CD1c-positive myeloid dendritic cell (primary cell): ENCODE measurements around the gene AK9.
A peak's percentile ranks its signal among the peaks of the same experiment; 100 is the strongest.
"Not testable (repeated sequence)": the region's sequence is repeated elsewhere in the genome, so short reads cannot be mapped to it uniquely, and the experiment has no call there.

Experiments
- DNase-seq: peaks from one replicate; pipeline ENCODE4 v3.0.0-alpha.2; 2016; ENCODE audit errors: extremely low spot score

The AK9 gene

DNA sequence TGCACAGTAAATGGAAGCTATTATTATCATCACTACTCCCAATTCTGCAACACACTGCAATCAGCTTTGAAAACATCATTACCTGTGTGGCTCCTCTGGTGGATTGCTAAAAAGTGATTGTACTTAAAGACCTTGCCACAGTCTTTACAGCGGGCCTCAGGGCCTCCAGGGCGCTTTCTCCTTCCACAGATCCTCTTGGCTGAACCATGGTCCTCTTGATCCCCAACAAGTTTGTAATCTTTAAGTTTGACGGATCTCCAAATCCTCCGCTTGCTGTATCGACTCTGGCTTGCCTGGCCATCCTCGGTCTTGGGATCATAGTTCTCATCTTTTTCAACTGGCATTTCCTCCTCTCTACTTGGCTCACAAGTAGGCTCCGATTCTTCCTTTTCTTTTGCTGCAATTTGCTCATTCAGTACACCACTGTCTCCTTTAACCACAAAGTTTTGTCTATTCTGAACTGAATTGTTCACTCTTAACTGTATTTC lies 210.0 kb downstream of the AK9 start:
- no peak for DNase-seq

DNA sequence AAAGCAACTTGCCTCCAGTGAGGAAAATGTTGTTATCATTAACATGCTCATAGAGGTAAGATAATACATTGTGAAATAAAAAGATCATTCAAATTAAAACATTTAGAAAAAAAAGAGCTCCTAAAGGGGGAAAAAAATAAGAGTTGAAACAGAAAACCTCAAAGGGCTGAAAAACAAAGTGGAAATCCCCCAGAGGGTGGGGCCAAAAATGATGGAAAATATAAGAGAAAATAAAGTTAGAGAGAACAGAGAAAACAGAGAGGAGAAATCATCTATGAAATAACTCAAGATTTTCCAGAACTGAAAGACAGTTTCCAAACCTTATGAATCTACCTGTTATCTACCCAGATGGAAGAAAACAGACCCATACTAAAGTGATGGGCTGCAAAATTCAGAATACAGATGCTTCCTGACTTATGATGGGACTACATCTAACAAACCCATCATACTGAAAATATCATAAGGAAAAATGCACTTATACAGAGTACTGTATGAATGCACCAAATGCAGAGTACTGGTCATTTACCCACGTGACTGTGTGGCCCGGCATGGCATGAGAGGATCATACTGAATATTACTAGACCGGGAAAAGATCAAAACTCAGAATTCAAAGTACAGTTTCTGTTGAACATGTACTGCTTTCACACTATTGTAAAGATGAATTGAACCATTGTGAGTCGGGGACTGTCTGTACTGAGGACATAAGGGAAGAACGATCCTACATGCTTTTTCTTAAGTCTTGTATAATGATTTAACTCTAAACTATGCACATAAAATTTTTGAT lies 212.0 kb downstream of the AK9 start:
- DNase-seq: no peak

DNA sequence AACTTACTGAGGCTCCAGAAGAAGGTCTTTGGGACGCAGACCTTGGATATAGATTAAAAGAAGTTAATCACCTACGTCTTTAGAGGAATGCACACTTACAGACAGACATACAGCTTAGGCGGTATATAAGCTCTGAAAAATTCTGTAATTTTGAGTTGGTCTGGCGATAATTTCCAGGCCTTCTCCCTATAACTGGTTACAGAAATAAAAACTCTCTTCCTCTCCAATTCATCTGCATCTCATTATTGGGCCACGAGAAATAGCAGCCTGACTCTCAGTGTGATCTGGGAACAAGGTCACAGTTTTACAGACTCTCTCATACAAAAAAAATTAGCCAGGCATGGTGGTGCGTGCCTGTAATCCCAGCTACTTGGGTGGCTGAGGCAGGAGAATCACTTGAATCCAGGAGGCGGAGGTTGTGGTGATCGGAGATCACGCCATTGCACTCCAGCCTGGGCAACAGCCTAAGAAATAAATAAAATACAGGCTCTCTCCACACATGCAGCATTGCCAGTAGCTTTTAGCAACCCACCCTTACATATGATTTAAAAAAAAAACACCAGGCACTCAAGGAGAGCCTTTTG lies 212.7 kb downstream of the AK9 start:
- no peak for DNase-seq

DNA sequence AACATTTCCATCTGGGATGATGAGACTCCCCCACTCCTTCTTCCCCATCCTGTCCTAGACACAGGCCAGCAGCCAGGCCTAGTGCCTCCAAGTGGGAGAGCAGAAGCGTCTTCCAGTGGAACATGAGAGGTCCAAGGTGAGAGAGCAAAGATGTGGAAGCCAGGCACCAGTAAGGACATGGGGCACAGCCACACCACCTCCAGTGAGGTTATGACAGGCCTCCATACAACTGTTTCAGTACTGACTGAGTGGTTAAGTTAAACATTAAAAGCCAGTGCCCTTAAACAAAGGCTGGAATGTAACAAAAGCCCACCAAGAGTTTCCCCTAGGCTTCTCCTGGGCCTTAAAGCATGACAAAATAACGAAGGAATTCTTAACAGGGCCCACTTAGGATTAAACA lies 213.3 kb downstream of the AK9 start:
- no peak for DNase-seq

DNA sequence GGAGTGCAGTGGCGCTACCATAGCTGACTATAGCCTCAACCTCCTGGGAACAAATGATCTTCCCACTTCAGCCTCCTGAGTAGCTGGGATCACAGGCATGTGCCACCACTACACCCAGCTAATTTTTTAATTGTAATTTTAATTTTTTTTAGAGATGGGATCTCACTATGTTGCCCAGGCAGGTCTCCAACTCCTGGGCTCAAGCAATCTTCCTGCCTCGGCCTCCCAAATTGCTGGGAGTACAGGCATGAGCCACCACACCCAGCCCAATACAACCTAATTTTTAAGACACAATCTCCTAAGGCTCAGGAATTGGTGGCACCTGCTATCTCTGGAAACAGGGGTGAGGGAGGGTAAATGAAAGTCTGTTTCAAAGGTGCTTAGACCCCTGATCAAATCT lies 213.8 kb downstream of the AK9 start:
- DNase-seq: no peak

DNA sequence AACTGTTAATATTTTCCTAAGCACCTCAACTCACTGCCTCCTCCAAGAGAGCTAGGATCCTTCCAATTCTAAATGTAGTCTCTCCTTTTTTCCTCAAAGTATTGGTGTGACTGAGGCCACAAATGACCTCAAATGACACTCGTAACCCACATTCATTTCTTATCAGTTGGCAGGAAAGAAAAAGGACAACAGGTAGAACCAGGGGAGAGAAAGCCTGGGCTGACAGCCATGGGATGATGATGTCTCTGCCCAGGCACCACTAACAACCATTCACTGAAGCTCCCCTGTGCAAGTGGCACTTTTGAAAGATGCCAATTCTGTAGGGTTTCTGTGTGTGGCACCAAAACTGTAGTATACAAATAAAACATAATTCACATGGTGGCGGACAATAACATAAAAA lies 215.4 kb downstream of the AK9 start:
- DNase-seq: no peak

DNA sequence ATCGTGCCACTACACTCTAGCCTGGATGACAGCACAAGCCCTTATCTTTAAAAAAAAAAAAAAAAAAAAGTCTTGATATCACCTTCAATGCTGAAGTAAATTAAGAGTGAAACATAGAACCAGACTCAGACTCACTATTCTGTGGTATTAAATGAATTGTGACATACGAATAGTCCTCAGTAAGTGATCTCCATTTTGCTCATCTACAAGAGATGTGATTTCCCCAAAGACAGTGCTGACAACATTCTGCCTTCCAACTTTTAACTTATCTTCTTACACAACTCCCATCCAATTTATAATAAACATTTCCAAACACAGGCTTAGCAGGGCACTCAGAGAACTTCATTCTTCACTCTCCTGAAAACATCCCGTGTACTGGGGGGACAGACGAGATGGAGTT lies 216.0 kb downstream of the AK9 start:
- no peak for DNase-seq

DNA sequence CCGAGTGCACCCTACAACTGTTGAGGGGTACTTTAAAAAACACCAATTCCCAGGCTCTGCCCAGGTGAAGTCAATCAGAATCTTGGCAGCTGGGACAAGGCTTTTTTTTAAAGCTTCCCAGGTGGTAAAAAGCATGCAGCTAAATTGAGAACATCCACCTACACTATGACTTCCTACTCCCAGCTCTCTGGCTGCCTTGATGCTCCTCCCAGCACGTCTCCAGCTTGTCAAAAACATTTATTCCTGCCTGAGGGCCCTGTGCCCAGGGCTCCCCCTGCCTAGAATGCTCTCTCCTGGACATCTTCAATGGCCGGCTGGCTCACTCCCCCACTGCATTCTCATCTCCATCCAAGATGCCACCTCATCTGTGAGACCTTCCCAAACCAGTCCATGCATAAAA lies 217.9 kb downstream of the AK9 start:
- DNase-seq: no peak

DNA sequence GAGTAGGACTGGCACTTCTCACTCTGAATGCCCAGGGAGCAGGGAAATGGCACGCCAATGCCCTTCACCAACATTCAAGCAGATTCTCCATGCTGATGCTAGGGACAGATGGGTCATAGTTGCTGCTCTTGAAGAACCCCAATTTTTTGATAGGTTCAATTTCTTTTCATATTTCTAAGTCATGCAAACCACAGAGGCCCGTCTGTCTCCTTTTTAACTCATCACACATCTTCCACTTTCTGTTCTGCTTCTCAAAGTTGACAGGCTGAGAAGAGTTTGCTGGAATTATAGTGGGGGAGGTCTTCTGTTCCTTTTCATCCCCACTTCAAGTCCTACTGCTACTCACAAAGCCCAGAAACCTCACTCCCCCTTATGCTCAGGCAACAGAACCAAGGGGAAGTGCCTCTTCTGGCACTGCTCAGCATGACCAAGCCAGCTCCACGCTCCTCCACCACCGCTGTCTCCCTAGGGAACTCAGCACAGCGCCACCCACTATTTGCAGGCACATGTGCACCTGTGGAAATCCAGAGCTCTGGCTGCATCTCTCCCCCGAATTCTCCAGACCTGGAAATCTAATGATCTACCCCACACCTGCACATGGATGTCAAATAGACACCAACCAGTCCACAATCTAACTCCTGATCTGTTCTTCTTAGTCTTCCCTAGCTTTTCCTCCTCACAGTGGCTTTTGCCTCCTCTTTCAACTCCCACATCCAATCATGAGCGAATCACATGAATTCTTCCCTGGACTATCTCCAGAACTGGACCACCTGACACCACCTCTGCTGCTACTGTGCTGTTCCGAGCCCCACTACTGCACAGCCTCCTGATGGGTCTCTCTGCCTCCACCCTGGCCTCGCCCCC lies 218.6 kb downstream of the AK9 start:
- no peak for DNase-seq

DNA sequence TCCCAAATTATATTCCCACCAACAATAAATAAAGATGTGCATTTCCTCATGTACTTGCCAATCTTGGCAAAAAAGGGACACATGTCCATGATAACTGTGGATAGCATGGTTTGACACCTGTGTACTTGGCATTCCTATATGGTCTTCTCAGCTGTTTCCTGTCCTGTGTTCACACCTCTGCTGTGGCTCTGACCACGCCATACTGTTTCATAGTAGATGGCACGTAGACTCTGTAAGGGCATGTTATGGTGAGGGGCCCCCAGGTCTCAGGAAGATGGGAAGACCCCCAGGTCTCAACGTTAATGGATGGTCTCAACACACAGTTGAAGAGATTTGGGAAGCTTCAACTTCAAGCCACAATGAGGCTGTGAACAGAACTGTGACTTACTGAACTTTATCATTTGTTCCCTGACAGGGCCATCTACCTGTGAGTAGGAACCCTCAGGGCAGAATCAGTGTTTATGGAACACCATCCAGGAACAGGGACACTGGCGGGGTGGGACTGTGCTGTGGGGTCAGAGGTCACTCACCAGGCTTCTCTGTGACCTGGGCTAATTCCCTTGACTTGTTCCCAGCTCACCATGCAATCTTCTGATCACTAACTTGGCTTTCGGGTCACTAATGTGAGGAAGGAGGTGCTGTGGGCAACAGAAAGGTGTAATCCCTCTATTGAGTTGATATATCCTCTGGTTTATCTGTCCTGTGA lies 219.7 kb downstream of the AK9 start:
- DNase-seq: no peak

DNA sequence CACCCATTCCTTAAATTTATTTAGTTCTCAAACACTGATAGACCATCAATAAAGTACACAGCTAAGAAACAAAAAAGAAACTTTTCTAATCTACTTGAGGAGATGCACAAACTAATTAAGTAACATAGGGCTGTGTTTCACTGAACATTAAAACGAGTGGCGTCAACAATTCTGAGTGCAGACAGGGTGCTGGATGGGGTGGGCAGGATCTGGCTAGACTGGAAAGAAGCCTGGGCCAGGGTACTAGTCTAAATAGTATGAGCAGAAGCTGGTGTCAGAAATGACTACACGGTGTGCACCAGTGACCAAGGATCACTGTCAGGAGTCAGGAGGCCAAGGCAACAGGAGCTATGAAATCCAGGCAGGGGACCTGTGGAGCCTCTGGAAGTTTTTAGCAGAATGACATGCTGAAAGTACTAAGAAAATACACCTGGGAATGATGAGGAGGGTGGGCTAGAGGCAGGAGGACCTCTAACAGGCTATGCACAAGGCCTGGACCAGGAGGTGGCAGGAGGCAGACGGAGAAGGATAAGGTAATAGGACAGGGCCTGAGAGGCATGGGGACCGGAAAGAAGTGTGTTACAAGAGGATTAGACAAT lies 221.3 kb downstream of the AK9 start:
- DNase-seq: no peak

DNA sequence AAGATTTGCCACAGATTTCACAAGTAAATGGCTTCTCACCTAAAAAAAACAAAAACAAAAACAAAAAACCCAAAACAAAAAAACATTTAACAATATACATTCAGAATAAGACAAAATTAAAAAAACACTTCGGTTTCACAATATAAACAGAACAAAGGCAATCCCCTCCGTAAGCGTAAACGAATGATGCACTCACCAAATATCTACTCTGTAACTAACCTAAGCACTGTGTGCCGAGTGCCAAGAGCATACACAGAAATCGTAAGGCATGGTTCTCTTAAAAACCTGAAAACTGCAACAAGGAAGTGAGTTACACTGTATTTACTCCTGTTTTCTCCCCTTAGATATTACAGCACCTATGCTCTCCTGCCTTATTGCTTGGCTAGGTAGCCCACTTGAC lies 223.3 kb downstream of the AK9 start:
- DNase-seq: no peak

DNA sequence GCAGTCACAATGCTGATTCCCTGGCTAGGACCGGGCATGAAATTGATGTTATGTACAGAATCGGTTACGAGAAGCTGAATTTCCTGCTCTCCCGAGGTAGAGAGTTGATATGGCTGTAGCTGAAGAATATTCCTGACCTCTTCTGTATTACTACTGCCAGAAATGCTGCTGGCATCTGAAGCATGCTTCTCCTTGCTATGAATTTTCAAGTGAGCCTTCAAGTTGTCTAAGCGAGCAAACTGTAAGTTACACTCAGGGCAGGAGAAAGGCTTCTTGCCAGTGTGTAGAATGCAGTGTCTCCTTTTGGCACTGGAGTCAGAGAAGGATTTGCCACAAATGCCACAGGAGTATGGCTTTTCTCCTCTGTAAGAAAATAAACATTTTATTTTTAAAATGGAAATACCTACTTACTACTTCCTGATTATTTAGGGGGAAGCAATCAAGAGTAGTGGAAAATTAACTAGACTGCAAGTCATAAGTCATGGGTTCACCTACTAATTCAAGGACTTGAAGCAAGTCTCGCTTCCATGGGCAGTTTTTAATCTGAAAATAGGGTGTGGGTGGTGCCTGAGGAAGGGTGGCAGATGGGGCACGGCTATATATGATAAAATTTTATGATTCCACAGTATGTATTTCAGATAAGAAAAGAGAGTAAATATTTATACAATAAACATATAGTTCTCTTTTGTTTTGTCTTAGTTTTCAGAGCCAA lies 224.6 kb downstream of the AK9 start:
- DNase-seq: no peak

DNA sequence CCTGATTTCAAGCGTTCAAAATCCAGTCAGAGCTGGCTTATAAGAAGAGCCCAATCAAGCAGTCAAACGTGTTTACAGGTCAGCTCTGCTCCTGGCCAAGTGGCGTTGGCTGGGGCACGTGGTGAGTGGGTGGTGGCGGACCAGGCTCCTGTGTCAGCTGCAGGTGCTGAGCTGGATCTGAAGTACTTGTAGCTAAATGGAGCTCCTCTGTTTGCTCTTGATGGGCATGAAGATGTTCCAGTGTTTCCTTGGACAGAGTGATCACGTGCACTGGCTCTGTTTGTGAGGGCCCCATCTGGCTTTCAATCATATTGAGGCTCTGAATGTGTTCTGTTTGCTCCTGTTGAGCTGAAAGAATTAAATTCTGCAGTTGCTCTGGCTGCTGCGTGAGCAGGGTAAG lies 225.2 kb downstream of the AK9 start:
- DNase-seq: no peak

DNA sequence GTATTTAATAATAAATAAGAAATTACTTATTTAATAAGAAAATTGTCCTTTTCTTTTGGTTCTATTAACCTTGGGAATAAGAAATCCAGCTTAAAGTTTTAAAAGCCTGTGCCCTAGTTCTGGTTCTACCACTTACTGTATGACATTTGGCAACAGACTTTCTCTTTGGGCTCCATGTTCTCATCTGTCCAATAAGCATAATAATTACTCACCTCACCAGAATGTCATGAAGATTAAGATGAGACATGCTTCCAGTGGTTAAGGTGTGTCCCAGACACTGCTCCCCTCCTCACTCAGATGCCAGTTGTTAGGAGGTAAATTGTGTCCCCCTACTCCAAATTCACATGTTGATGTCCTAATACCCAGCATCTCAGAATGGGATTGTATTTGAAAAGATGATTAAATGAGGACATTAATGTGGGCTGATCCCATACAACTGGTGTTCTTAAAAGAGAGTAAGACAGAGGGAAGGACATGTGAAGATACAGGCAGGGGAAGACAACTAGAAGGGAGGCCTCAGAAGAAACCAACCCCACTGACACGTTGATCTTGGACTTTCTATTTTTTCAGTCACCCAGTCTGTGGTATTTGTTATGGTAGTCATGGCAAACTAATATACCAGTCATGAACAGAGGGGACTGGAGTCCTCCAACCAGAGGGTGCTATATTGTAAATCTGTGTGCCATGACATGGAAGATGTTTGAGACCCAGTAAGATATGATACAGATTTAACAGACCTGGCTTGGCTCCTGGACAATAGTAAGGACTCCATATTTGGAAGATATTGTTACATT lies 229.1 kb downstream of the AK9 start:
- DNase-seq: no peak

DNA sequence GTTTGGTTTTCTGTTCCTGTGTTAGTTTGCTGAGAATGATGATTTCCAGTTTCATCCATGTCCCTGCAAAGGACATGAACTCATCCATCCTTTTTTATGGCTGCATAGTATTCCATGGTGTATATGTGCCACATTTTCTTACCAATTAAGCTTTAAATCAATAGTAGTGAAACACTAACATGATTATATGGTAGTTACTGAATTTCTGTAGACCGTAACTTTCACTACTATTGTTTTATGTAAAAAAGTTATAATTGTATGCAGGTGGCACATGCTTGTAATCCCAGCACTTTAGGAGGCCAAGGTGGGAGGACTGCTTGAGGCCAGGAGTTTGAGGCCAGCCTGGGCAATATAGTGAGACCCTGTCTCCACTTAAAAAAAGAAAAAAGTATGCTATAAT lies 229.8 kb downstream of the AK9 start:
- not testable (repeated sequence) for DNase-seq

DNA sequence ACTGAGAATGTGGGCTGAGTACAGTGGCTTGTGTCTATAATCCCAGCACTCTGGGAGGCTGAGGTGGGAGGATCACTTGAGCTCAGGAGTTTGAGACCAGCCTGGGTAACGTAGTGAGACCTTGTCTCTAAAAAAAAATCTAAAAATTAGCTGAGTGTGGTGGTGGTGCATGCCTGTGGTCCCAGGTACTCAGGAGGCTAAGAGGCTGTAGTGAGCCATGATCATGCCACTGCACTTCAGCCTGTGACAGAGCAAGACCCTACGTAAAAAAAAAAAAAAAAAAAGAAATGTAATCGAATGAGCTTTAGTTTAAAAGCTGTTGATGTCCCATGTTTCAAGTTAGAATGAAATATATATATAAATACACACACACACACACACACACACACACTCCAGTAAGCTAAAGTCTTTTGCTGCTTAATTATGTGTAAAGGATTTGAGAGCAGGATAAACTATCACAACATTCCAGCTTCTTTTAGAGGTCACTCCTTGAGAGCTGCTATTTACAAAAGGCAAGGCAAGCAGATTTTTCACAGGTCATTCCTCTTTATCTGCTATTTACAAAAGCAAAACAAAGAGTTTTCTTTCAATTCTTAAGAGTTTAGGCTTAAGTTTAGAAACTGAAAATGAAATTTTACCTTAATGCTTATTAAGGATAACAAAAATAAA lies 230.7 kb downstream of the AK9 start:
- no peak for DNase-seq

DNA sequence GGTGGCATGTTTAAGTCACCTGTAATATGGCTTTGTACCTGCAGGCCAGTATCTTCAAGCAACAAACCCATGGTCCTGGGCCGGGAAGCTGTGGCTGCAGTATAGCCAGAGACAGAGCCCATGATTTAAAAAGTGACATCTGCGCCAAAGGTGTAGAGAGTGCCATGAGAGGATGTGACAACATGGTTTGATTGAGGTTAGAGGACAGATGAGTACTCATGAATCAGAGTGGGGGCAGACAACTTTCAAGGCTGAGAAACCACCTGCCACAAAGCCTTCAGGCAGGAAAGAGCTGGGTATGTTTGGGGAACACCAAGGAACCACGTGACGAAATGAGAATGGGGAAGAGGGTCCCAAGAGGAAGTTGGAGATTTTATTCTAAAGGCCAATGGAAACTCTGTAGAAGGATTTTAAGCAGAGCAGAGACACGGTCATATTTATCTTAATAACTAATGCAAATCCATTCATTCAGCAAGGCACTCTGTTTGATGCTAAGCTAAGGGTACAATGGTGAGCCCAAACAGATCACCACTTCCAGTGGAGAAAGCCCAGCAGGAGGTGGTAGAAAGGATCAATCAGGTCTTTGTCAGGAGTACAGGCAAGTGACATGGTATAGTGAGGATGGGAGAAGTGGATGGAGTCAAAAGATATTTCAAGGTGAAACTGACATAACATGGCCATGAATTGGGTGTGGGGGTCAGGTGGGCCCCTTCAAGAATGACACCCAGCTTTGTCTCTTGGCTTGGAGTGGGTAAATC lies 232.0 kb downstream of the AK9 start:
- DNase-seq: peak; percentile 86

DNA sequence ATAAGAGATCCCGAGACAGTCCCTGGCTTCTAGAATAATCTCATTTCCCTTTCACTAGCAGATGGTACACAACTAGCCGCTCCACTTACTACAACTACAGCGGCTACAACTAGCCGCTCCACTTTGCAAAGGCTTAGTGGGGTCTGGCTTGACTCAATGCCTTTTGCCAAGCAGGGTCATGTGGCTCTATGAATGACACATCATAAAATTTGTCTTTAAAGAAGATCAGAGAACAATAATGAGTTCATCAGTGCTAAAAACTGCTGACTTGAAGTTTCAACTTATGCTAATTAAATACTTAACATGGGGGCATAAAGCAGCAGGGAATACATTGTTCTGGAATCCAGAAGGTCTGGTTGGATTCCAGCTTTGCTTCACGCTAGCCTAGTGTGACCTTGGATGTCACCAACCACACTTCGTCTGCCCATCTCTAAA lies 233.4 kb downstream of the AK9 start:
- peak; percentile 8 for DNase-seq
